Measurements from ENCODE around the gene HPDL.
"Not testable (repeated sequence)": the region's sequence is repeated elsewhere in the genome, so short reads cannot be mapped to it uniquely, and the experiment has no call there.

Gene HPDL

GRCh38 chr1:45351508-45351907 lies 24.8 kb downstream of the HPDL start:
- Histone ChIP-seq H3K4me3 (ENCODE audit: low read length in 2 of 2) (no peak overlapping the region), H3K4me1 (ENCODE audit: control insufficient read depth in 2 of 2, insufficient read depth in 2 of 2, low read length in 2 of 2) (no peaks in the 10 kb centered on the region), H3K27me3 (ENCODE audit: control insufficient read depth in 2 of 2, insufficient read depth in 2 of 2, low read length in 2 of 2) (no peaks in the 10 kb centered on the region), H3K9ac (ENCODE audit: low read depth in 1 of 2, low read length in 2 of 2) (no peak overlapping the region), H3K9me3 (ENCODE audit: control insufficient read depth in 2 of 2, low read length in 2 of 2) (no peaks in the 10 kb centered on the region), H3K36me3 (ENCODE audit: control insufficient read depth in 2 of 2, insufficient read depth in 2 of 2, low read length in 2 of 2) (peaks cover 3 to 5% of the 10 kb centered on the region in 2 donors), H3K27ac (ENCODE audit: low read depth in 2 of 2, low read length in 2 of 2) (no peak overlapping the region)

GRCh38 chr1:45353685-45354084 lies 27.0 kb downstream of the HPDL start:
- no peak overlapping the region for H3K9ac ChIP-seq (ENCODE audit: low read depth in 1 of 2, low read length in 2 of 2)
- H3K27ac ChIP-seq (ENCODE audit: low read depth in 2 of 2, low read length in 2 of 2) = no peak overlapping the region

DNA sequence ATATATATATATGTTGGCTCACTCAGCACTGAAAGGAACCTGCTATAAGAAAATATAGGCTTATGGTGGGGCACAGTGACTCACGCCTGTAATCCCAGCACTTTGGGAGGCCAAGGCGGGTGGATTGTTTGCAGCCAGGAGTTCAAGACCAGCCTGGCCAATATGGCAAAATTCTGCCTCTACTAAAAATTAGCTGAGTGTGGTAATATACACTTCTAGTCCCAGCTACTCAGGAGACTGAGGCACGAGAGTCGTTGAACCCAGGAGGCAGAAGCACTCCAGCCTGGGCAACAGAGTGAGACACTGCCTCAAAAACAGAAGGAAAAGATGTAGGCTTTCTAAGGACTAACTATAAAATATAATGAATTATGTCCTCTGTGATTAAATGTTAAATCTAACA lies 28.1 kb downstream of the HPDL start:
- Histone ChIP-seq H3K4me3 (ENCODE audit: low read length in 2 of 2) (no peak overlapping the region), H3K36me3 (ENCODE audit: control insufficient read depth in 2 of 2, insufficient read depth in 2 of 2, low read length in 2 of 2) (peaks cover 0 to 5% of the 10 kb centered on the region in 2 donors), H3K4me1 (ENCODE audit: control insufficient read depth in 2 of 2, insufficient read depth in 2 of 2, low read length in 2 of 2) (peaks cover 0 to under 1% of the 10 kb centered on the region in 2 donors), H3K27me3 (ENCODE audit: control insufficient read depth in 2 of 2, insufficient read depth in 2 of 2, low read length in 2 of 2) (no peaks in the 10 kb centered on the region), H3K9me3 (ENCODE audit: control insufficient read depth in 2 of 2, low read length in 2 of 2) (no peaks in the 10 kb centered on the region), H3K27ac (ENCODE audit: low read depth in 2 of 2, low read length in 2 of 2) (no peak overlapping the region), H3K9ac (ENCODE audit: low read depth in 1 of 2, low read length in 2 of 2) (no peak overlapping the region)

More at GRCh38 chr1:45353685-45354084, 27.0 kb downstream of the HPDL start:
- H3K36me3 ChIP-seq (ENCODE audit: control insufficient read depth in 2 of 2, insufficient read depth in 2 of 2, low read length in 2 of 2) = peaks cover 0 to 5% of the 10 kb centered on the region in 2 donors
- H3K4me3 ChIP-seq (ENCODE audit: low read length in 2 of 2) = no peak overlapping the region
- H3K4me1 ChIP-seq (ENCODE audit: control insufficient read depth in 2 of 2, insufficient read depth in 2 of 2, low read length in 2 of 2) = no peaks in the 10 kb centered on the region
- H3K9me3 ChIP-seq (ENCODE audit: control insufficient read depth in 2 of 2, low read length in 2 of 2) = no peaks in the 10 kb centered on the region
- no peaks in the 10 kb centered on the region for H3K27me3 ChIP-seq (ENCODE audit: control insufficient read depth in 2 of 2, insufficient read depth in 2 of 2, low read length in 2 of 2)

GRCh38 chr1:45355683-45356082 lies 29.0 kb downstream of the HPDL start:
- Histone ChIP-seq H3K9ac (ENCODE audit: low read depth in 1 of 2, low read length in 2 of 2) (no peak overlapping the region), H3K9me3 (ENCODE audit: control insufficient read depth in 2 of 2, low read length in 2 of 2) (no peaks in the 10 kb centered on the region), H3K27me3 (ENCODE audit: control insufficient read depth in 2 of 2, insufficient read depth in 2 of 2, low read length in 2 of 2) (no peaks in the 10 kb centered on the region), H3K4me1 (ENCODE audit: control insufficient read depth in 2 of 2, insufficient read depth in 2 of 2, low read length in 2 of 2) (peaks cover 7% of the 10 kb centered on the region in 2 donors), H3K36me3 (ENCODE audit: control insufficient read depth in 2 of 2, insufficient read depth in 2 of 2, low read length in 2 of 2) (peaks cover 0 to 5% of the 10 kb centered on the region in 2 donors), H3K27ac (ENCODE audit: low read depth in 2 of 2, low read length in 2 of 2) (no peak overlapping the region), H3K4me3 (ENCODE audit: low read length in 2 of 2) (no peak overlapping the region)

- H3K9ac ChIP-seq (ENCODE audit: low read depth in 1 of 2, low read length in 2 of 2) = no peak overlapping the region
- H3K9me3 ChIP-seq (ENCODE audit: control insufficient read depth in 2 of 2, low read length in 2 of 2) = no peaks in the 10 kb centered on the region
- H3K4me3 ChIP-seq (ENCODE audit: low read length in 2 of 2) = no peak overlapping the region
- no peak overlapping the region for H3K27ac ChIP-seq (ENCODE audit: low read depth in 2 of 2, low read length in 2 of 2)
- no peaks in the 10 kb centered on the region for H3K27me3 ChIP-seq (ENCODE audit: control insufficient read depth in 2 of 2, insufficient read depth in 2 of 2, low read length in 2 of 2)
- peaks cover 7 to 12% of the 10 kb centered on the region in 2 donors for H3K4me1 ChIP-seq (ENCODE audit: control insufficient read depth in 2 of 2, insufficient read depth in 2 of 2, low read length in 2 of 2)
- peaks cover 0 to 5% of the 10 kb centered on the region in 2 donors for H3K36me3 ChIP-seq (ENCODE audit: control insufficient read depth in 2 of 2, insufficient read depth in 2 of 2, low read length in 2 of 2)
These were observed 29.5 kb downstream of the HPDL start for GRCh38 chr1:45356186-45356585.

DNA sequence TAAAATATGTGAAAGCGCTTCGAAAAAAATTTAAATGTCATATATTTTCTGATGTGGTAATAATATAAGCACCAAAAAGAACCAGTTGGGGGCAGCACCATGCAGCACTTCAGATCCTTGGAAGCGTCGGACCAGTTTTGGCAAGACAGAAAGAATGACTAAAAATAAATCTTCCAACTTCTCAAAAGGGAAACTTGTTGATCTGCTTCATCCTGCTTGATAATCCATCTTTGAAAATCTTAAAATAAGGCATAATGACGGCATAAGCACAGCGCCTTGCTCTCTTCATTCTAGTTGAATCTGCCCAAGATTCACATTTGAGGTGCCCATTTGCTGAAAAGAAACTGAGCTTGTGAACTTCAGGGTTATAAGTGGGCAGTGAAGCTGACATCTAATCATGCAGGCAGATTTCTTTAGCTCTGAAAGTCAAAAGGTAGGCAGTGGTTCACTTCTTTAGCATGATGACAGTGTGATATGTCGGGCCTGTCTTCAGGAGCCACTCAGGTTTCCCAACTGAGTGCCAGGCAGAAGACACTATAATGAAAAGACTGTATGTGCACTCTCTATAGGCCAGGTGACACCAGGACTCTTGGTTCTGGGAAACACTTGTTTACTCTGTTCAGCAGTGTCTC lies 33.3 kb downstream of the HPDL start:
- H3K4me1 ChIP-seq (ENCODE audit: control insufficient read depth in 2 of 2, insufficient read depth in 2 of 2, low read length in 2 of 2) = peaks cover 7 to 12% of the 10 kb centered on the region in 2 donors

DNA sequence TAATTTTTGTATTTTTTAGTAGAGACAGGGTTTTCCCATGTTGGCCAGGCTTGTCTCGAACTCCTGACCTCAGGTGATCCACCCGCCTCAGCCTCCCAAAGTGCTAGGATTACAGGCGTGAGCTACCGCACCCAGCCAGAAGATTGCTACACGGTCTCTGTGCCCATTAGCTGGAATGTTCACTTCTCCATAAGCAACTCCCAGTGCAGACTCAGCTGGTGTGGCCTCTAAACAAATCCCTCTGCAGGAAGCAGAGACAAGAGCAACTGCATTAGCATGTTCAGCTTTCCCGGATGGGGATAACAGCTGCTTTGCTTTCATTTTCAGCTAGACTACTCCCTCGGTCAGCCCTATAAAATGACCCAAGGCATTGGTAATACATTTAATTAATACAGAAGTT lies 34.3 kb downstream of the HPDL start:
- Histone ChIP-seq H3K27ac (ENCODE audit: low read depth in 2 of 2, low read length in 2 of 2) (peak overlapping the region; percentile 5 to 46), H3K4me3 (ENCODE audit: low read length in 2 of 2) (peak overlapping the region in 1 of 2 donors; percentile 51), H3K4me1 (ENCODE audit: control insufficient read depth in 2 of 2, insufficient read depth in 2 of 2, low read length in 2 of 2) (peaks cover 7 to 12% of the 10 kb centered on the region in 2 donors), H3K9ac (ENCODE audit: low read depth in 1 of 2, low read length in 2 of 2) (peak overlapping the region in 1 of 2 donors; percentile 17)
- H3K36me3 ChIP-seq (ENCODE audit: control insufficient read depth in 2 of 2, insufficient read depth in 2 of 2, low read length in 2 of 2); H3K27me3 ChIP-seq (ENCODE audit: control insufficient read depth in 2 of 2, insufficient read depth in 2 of 2, low read length in 2 of 2); H3K9me3 ChIP-seq (ENCODE audit: control insufficient read depth in 2 of 2, low read length in 2 of 2): not testable (repeated sequence)

More for the DNA sequence above, 33.3 kb downstream of the HPDL start:
- peak overlapping the region; percentile 5 to 34 for H3K27ac ChIP-seq (ENCODE audit: low read depth in 2 of 2, low read length in 2 of 2)
- no peaks in the 10 kb centered on the region for H3K9me3 ChIP-seq (ENCODE audit: control insufficient read depth in 2 of 2, low read length in 2 of 2)
- no peak overlapping the region for H3K4me3 ChIP-seq (ENCODE audit: low read length in 2 of 2)
- H3K27me3 ChIP-seq (ENCODE audit: control insufficient read depth in 2 of 2, insufficient read depth in 2 of 2, low read length in 2 of 2) = no peaks in the 10 kb centered on the region
- no peaks in the 10 kb centered on the region for H3K36me3 ChIP-seq (ENCODE audit: control insufficient read depth in 2 of 2, insufficient read depth in 2 of 2, low read length in 2 of 2)
- no peak overlapping the region for H3K9ac ChIP-seq (ENCODE audit: low read depth in 1 of 2, low read length in 2 of 2)

DNA sequence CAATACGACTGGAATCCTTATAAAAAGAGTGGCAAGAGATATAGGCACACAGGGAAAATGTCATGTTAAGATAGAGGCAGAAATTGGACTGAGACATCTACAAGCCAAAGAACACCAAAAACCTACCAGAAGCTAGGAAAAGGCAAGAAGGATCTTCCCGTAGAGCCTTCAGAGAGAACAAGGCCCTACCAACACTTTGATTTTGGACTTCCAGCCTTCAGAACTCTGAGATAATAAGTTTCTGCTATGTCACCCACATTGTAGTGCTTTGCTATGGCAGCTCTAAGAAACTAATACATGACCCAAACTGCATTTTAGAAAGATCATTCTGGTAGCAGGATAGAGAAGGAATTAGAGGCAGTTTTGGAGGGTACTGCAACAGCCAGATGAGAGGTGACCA lies 37.6 kb downstream of the HPDL start:
- Histone ChIP-seq H3K9ac (ENCODE audit: low read depth in 1 of 2, low read length in 2 of 2) (no peak overlapping the region), H3K27ac (ENCODE audit: low read depth in 2 of 2, low read length in 2 of 2) (no peak overlapping the region), H3K9me3 (ENCODE audit: control insufficient read depth in 2 of 2, low read length in 2 of 2) (no peaks in the 10 kb centered on the region), H3K27me3 (ENCODE audit: control insufficient read depth in 2 of 2, insufficient read depth in 2 of 2, low read length in 2 of 2) (no peaks in the 10 kb centered on the region), H3K4me1 (ENCODE audit: control insufficient read depth in 2 of 2, insufficient read depth in 2 of 2, low read length in 2 of 2) (peaks cover 7 to 12% of the 10 kb centered on the region in 2 donors), H3K36me3 (ENCODE audit: control insufficient read depth in 2 of 2, insufficient read depth in 2 of 2, low read length in 2 of 2) (no peaks in the 10 kb centered on the region), H3K4me3 (ENCODE audit: low read length in 2 of 2) (no peak overlapping the region)

GRCh38 chr1:45365051-45365450 lies 38.4 kb downstream of the HPDL start:
- Histone ChIP-seq H3K9ac (ENCODE audit: low read depth in 1 of 2, low read length in 2 of 2) (no peak overlapping the region), H3K27me3 (ENCODE audit: control insufficient read depth in 2 of 2, insufficient read depth in 2 of 2, low read length in 2 of 2) (no peaks in the 10 kb centered on the region), H3K4me1 (ENCODE audit: control insufficient read depth in 2 of 2, insufficient read depth in 2 of 2, low read length in 2 of 2) (peaks cover 5 to 11% of the 10 kb centered on the region in 2 donors), H3K4me3 (ENCODE audit: low read length in 2 of 2) (no peak overlapping the region), H3K9me3 (ENCODE audit: control insufficient read depth in 2 of 2, low read length in 2 of 2) (no peaks in the 10 kb centered on the region), H3K27ac (ENCODE audit: low read depth in 2 of 2, low read length in 2 of 2) (no peak overlapping the region), H3K36me3 (ENCODE audit: control insufficient read depth in 2 of 2, insufficient read depth in 2 of 2, low read length in 2 of 2) (no peaks in the 10 kb centered on the region)

DNA sequence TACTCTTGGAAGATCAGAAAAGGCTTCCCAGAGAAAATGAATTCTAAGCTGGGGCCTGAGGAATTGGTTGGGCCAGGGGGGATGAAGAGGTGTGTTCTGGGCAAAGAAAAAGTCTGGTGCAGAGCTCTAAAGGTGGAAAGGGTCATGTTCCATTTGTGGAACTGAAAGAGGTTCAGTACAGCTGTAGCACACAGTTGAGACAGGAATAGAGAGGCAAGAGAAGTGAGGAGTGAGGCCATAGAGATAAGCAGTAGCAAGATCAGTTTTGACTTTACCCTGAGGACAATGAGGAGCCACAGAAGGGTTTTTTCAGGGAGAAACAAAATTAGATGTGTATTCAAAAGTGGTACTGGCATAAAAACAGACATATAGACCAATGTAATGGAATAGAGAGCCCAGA lies 43.9 kb downstream of the HPDL start:
- no peaks in the 10 kb centered on the region for H3K27me3 ChIP-seq (ENCODE audit: control insufficient read depth in 2 of 2, insufficient read depth in 2 of 2, low read length in 2 of 2)
- H3K9me3 ChIP-seq (ENCODE audit: control insufficient read depth in 2 of 2, low read length in 2 of 2) = no peaks in the 10 kb centered on the region
- H3K36me3 ChIP-seq (ENCODE audit: control insufficient read depth in 2 of 2, insufficient read depth in 2 of 2, low read length in 2 of 2) = no peaks in the 10 kb centered on the region
- no peak overlapping the region for H3K4me3 ChIP-seq (ENCODE audit: low read length in 2 of 2)
- no peaks in the 10 kb centered on the region for H3K4me1 ChIP-seq (ENCODE audit: control insufficient read depth in 2 of 2, insufficient read depth in 2 of 2, low read length in 2 of 2)
- H3K9ac ChIP-seq (ENCODE audit: low read depth in 1 of 2, low read length in 2 of 2) = no peak overlapping the region
- H3K27ac ChIP-seq (ENCODE audit: low read depth in 2 of 2, low read length in 2 of 2) = no peak overlapping the region
